ENCODE measurements around the gene UBXN6.

The UBXN6 gene, protein sequence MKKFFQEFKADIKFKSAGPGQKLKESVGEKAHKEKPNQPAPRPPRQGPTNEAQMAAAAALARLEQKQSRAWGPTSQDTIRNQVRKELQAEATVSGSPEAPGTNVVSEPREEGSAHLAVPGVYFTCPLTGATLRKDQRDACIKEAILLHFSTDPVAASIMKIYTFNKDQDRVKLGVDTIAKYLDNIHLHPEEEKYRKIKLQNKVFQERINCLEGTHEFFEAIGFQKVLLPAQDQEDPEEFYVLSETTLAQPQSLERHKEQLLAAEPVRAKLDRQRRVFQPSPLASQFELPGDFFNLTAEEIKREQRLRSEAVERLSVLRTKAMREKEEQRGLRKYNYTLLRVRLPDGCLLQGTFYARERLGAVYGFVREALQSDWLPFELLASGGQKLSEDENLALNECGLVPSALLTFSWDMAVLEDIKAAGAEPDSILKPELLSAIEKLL

DNA sequence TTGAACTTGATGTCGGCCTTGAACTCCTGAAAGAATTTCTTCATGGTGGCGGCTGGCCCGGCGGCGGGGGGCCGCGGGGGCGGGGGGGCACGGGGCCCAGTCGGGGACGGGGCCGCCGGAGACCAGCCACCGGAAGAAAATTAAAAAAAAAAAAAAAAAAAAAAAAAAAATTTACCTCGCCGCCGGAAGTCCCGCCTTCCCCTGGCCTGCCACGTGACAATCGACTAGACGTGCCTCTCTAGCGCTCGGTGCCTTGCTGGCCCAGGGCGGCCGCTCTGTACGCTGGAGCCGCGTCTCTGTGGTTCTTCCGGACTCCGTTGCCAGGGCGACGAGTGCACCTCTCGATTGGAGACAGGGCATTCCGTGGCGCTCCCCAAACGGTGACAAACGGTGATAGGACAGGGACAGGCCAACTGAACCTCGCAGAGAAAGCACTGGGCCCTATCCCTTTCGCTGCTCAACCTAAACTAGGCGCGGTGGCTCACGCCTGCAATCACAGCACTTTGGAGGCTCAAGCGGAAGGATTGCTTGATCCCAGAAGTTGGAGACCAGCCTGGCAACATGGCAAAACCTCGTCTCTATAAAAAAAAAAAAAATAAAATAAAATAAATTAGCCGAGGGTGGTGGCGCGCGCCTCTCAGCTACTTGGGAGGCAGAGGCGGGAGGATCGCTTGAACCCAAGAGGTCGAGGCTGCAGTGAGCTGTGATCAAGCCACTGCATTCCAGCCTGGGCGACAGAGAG lies at the start of gene UBXN6:
Gene UBXN6, minus strand, starts transcription at position 141 of the 742 bp plus-strand sequence. Its CDS starts 97 bp downstream, at position 44.
- peak; percentile 93 for DNase-seq (ENCODE audit: low spot score)

DNA sequence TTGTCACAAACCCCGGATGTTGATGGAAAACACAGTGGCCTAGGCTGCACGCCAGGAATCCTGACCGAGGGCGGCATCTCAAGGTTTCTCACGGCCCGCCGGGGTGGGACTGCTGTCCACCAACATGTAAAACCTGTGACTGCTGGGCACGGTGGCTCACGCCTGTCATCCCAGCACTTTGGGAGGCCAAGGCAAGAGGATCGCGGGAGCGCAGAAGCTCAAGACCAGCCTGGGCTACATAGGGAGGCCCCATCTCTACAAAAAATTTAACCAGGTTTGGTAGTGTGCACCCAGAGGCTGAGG lies 49.5 kb upstream of the UBXN6 start:
- DNase-seq (ENCODE audit: low spot score) = no peak

DNA sequence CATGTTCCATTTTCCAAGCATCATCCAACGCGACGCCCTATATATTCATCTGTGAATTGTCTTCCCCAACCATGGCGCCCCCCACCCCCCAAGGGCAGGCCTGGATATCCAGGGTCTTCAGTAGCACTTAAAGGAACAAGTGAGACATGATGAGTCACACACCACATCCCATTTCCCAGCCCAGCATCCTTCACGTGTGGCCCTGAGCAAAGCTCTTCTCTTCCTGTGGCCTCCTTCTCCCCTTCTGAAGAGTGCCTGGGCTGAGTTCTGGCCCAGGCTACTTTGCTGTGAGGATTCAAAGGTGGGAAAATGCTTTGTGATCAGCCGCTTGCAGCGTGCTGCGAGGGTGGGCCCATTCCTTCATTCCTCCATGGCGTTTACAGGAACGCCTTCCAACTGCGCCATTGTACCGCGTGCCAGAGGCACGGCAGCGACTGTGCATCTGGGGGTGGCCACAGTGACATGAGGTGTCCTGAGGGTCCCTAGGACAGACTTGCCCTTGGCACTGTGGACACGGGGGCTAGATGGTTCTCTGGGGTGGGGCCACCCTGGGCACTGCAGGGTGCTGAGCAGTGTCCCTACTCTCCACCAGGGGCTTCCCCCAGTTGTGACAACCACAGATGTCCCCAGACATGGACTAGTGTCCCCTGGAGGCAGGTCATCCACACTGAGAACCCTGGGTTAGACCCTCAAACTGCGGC lies 49.0 kb upstream of the UBXN6 start:
- peak; percentile 58 for DNase-seq (ENCODE audit: low spot score)

DNA sequence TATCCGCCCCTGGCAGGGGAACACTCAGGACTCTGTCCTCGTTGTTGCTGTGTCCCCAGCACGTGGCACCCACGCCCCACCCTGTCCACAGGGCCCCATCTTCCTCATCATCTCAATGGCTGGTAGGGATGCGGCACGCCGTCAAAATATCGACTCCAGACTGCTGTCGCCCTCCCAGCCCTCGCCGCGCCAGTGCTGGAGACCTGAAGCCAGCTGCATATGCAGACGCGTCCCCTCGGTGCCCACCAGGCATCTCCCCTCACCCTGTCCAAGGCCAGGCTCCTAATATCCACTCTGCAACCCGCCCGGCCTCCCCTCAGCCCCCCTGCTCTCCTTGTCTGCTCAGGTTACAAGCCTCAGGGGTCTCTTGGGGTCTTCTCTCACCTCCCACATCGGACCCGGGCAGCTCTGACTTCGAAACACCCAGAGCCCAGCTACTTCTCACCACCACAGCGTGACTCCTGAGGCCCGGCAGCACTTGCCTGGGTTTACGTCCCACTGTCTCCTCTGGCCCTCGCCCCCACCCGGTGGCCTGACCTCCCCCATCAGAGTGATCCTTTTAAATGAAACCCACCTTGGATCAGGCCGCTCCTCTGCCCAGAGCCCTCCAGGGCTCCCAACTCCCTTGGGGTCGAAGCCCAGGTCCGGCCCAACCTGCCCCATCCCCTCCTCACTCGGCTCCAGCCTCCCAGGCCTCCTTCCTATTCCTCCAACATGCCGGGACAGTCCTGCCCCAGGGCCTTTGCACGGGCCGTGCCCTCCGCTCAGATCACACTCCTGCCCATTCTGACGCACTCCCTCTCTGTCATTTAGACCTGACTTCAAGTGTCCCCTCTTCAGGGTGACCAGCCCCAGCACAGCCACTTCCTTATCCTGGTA lies 48.2 kb upstream of the UBXN6 start:
- no peak for DNase-seq (ENCODE audit: low spot score)

DNA sequence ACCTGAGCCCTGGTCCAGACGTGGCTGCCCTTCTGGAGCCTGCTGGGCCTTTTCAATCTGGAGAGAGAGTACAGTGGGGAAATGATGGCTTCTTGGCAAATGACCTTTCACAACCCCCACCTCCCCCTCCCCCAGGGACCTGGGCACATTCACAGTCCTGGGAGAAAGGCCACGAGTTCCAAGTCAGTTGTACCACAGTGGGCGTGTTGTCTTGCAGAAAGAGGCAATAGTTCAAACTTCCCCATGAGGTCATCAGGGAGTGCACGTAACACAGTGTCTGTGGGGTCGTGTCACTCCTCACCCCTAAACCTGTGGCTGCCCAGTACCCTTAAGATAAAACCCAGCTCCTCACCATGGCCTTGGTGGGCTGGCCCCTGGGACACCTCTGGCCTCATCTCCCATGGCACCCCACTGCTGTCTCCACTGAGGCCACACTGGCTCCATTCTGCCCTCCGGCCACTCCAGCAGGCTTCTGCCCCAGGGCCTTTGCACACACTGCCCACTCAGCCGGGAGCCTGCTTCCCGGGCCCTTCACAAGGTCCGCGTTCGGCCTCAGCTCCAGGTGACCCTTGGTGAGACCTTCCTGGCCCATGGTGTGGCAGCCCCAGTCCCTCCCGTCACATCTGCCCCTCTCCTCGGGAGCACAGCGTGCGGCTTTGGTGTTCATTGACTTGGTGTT lies 47.4 kb upstream of the UBXN6 start:
- DNase-seq (ENCODE audit: low spot score) = no peak

DNA sequence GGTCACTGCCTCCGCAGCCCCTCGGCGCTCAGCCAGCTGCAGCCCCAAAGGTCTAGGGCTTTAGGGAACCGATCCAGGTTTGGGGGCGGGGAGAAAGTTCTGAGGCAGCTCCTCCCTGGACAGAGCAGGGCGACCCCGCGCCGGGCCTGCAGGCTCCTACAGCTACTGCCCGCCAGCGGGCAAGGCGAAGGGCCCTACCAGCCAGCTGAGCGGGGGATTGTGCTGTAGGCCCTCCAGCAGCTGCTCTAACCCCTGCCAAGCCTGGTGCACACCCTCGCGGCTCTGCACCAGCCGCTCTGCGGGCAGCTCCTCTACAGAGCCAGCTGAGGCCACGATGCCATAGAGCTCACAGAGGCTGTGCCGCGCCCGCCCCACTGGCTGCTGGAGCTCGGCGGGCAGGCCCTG lies 46.7 kb upstream of the UBXN6 start:
- no peak for DNase-seq (ENCODE audit: low spot score)

DNA sequence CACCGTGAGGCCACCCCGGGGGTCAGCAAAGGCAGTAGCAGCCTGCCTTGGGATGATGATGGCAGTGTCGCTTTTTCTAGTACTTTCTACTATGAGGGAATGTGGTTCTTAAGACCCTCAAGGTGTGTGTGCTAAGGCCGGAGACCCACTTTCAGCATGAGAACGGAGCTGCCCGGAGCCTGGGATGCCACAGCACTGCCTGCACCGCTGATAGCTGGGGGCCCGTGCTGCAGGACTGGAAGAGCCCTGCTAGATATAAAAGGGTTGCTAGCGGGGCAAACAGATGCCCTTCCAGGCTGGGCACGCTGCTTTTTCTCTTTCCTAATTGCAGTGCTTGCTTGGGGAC lies 46.2 kb upstream of the UBXN6 start:
- no peak for DNase-seq (ENCODE audit: low spot score)

DNA sequence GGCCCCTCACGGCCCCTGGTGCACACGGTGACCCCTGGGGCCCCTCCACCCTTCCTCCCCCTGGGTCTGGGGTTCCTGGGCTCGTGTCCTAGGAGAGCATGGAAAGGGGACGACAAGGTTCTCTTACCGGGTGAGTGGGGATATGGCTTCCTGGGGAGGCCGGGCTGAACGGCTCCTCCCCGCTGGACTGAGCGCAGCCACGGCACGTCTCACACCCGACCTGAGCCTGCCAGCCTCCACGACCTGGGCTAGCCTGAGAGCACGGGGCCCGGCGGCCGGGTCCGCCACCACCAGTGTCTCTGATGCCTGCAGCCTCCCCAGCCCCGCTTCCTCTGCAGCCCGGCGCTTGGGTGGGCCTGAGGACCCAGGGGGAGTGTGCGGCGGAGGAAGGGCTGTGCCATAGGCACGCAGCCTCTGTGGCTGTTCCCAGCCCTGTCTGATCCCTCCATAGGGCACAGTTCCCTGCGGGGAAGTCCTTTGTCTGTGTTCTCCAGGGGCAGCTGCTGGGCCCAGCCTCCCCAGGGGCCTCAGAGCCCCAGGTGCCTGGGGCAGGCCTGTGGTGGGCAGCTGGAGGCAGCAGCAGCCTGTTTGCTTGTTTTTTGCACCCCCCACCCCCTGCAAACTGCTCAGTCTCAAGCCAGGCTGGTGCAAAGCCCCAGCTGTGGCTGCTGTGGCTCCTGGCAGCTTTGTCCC lies 45.7 kb upstream of the UBXN6 start:
- no peak for DNase-seq (ENCODE audit: low spot score)

DNA sequence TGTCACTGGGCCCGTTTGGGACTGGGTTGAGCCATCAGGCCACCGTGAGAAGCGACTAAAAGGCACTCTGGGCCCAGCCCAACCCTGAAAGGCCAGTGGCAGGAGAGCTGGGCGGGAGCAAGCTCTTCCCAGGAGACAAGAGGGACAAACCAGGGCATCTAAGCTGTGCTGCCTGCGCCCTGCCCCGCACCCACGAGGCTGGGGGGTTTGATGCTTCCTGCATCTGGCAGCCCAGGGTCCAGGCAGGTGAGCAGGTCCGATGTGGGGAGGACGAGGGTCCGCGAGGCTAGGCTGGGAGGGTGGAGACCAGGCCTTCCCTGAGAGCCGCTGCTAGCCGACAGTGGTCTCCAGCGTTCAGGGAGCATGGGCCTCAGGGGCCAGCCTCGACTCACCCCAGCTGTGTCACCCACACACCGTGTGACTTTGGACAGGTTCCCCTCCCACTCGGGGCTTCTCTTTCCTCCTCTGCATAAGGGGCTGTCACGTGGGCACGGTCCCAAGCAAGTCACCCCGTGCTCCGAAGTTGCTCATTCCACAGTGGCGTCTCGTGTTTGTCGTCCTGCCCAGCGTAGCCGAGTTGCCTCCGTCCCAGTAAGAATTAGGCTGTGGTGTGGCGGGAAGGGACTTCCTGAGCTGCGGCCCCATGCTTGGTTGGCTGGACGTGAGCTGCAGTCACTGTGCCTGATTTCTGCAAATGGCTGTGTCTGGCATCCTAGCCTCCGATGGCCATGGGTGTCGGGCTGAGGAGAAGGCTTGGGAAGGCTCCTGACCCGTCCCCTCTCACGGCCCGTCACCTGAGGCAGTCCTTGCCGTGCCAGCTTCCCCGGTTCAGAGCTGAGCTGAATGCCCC lies 44.9 kb upstream of the UBXN6 start:
- no peak for DNase-seq (ENCODE audit: low spot score)

DNA sequence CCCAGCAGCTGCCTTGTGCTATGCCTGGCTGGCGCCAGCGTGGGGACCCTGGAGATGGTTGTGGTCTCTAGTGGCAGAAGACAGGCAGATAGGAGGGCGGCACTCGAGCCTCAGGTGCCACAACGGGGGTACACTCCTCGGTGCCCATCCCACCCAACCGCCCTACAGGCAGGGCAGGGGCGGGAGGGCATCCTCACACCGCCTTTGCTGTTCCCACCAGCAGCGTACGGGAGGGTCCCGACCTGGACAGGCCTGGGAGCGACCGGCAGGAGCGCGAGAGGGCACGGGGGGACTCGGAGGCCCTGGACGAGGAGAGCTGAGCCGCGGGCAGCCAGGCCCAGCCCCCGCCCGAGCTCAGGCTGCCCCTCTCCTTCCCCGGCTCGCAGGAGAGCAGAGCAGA lies 44.1 kb upstream of the UBXN6 start:
- no peak for DNase-seq (ENCODE audit: low spot score)

DNA sequence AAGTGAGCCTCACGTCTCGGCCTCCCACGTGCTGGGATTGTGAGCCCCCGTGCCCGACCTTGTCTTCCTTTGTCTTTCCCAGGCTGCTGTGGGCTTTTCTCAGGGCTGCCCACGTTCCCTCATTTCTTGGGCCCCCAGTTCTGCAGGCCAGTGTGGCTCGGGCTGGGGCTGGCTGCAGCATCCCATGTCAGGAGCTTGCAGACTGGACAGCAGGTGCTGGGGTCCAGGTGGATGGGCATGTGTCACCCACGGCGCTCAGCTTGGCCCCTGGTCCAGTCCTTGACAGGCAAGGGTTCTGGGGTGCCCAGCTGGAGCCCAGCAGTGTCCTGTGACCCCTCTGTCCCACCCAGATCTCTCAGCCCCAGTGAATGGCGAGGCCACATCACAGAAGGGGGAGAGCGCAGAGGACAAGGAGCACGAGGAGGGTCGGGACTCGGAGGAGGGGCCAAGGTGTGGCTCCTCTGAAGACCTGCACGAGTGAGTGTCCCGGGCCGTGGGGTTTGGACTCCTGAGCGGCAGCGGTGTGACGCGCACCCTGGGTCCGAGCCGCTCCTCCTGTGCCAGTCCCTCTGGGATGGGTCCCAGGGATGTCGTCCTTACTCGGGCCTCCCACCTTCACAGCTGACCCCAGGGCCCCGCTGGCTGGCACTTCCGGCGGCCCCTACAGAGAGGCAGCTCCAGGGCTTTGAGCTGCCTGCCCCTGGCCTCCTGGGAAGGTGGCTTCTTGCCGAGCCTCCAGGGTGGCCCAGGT lies 43.4 kb upstream of the UBXN6 start:
- DNase-seq (ENCODE audit: low spot score) = no peak

DNA sequence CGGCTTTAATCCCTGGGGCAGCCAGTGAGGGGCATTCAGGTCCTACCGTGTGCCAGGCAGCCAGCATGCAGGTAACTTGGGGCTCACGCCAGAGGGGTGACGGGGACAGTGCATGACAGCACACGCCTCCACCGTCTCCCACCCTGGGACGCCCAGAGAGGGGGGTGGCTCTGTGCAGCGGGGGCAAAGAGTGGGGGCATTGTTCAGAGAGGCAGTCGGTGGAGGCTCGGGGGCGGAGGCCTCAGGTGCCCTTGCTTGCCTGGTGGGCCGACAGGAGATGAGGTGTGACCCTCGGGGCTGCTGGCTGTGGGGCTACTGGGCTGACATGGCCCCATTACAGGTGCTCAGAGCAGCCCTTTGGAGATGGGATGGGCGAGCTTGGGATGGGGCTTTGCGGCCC lies 42.3 kb upstream of the UBXN6 start:
- no peak for DNase-seq (ENCODE audit: low spot score)

DNA sequence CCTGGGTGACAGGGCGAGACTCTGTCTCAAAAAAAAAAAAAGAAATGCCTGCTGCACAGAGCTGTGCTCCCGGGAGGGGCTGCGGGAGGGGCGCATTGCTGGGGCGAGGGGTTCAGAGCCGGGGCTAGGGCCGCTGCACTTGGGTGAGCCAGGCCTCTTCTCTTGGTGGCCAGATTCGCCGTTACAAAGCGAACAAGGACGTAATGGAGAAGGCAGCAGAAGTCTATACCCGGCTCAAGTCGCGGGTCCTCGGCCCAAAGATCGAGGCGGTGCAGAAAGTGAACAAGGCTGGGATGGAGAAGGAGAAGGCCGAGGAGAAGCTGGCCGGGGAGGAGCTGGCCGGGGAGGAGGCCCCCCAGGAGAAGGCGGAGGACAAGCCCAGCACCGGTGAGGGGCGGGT lies 41.7 kb upstream of the UBXN6 start:
- no peak for DNase-seq (ENCODE audit: low spot score)

DNA sequence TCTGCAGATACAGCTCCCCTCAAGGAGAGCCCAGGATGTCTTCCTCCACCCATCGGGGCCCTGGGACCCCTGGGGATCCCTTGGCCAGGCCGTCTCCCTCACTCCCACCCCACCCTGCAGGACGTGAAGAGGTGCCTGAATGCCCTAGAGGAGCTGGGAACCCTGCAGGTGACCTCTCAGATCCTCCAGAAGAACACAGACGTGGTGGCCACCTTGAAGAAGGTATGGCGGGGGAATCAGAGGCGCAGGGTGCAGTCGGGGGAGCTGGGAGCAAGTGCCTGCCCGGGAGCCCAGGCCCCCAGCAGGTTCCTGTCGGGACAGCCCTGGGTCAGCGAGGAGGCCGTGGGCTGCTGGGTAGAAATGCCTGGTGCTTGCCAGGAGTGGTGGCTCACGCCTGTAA lies 41.1 kb upstream of the UBXN6 start:
- DNase-seq (ENCODE audit: low spot score) = no peak

DNA sequence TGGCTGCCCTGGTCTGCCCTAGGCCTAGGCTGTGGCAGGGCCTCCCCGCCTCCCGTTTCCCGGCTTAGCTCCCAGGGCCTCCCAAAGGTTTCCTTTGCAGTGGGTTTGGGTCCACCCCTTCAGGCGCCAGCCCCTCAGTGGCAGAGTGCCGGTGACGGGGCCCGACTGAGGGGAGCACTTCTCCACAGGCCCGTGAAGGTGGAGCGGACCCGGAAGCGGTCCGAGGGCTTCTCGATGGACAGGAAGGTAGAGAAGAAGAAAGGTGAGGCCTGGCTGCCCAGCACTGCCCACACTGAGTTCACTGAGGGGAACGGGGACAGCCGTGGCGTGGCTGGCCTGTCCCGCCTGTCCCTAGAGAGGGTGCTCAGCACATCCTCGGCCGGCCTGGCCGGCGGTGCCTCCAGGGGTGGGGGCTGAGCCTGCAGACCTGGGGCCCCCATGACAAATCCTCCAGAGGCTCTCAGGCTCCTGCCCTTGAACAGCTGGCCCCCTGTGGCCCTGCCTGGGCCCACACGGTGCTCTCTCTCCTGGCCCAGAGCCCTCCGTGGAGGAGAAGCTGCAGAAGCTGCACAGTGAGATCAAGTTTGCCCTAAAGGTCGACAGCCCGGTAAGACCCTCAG lies 40.3 kb upstream of the UBXN6 start:
- no peak for DNase-seq (ENCODE audit: low spot score)

DNA sequence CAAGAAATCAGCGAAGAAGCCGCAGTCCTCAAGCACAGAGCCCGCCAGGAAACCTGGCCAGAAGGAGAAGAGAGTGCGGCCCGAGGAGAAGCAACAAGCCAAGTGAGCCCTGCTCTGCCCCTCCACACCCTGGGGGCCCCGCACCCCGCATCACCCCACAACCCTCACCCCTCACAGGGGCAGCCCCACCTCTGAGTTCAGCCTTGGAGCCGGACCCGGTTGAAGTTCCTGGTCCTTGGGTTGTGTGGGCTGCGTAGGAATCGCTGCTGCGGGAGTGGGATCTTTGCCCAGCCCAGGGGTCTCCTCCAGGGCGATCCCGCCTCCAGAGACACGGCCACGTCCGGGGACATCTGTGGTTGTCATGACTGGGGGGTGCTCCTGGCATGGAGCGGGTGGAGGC lies 38.7 kb upstream of the UBXN6 start:
- DNase-seq (ENCODE audit: low spot score) = no peak

DNA sequence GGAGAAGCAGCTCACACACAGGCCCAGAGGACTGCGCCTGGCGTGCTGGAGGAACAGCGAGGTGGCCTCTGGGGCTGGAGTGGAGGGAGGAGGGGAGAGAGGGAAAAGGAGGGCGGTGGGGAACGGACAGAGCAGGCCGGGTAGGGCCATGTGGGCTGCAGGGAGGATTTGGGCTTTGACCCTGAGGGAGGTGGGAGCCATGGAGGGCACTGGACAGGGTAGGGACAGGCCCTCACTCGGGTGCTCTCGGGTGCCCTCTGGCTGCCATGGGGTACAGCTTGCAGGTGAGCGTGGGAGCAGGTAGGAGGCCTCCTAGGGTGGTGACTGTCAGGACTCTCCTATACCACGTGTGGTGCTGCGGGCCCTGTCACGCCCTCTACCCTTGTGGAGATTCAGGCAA lies 37.9 kb upstream of the UBXN6 start:
- DNase-seq (ENCODE audit: low spot score) = no peak

DNA sequence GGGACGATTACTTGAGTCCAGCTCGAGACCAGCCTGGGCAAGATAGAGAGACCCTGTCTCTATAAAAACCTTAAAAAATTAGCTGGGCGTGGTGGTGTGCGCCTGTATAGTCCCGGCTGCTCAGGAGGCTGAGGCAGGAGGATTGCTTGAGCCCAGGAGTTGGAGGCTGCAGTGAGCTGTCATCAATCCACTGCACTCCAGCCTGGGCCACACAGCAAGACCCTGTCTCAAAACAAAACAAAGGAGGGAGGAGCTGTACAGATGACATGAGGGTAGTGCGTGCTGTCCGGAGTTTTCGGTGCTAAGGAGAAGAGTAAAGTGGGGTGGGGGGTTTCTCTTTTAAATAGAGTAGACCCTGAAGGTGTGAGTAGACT lies 37.1 kb upstream of the UBXN6 start:
- DNase-seq (ENCODE audit: low spot score) = no peak
